ENCODE data around the gene DNTTIP2.
A peak's percentile ranks its signal among the peaks of the same experiment; 100 is the strongest.
"Not testable (repeated sequence)": the region's sequence is repeated elsewhere in the genome, so short reads cannot be mapped to it uniquely, and the experiment has no call there.

DNTTIP2 gene

GRCh38 chr1:93878889-93879586 lies at the start of gene DNTTIP2:
TSS of gene DNTTIP2 (minus strand) at chr1:93879206. CDS start at chr1:93879148, 58 bp downstream.
- peaks cover 43% of the 10 kb centered on the region for H3K36me3 Mint-ChIP-seq (ENCODE audit: insufficient read depth)

GRCh38 chr1:93925206-93925605 lies 46.2 kb upstream of the DNTTIP2 start:
- peaks cover 42% of the 10 kb centered on the region for H3K27me3 Mint-ChIP-seq
- H3K4me1 Mint-ChIP-seq = no peaks in the 10 kb centered on the region
- no peak overlapping the region for H3K4me3 Mint-ChIP-seq
- no peak overlapping the region for H3K27ac Mint-ChIP-seq (ENCODE audit: low read depth)
- no peak for DNase-seq (ENCODE audit: low spot score in 2 of 2)
- peaks cover 9% of the 10 kb centered on the region for H3K9me3 Mint-ChIP-seq
- ATAC-seq (replicated peaks; ENCODE audit: extremely low read depth, poor library complexity, severe bottlenecking) = no peak
- no peaks in the 10 kb centered on the region for H3K36me3 Mint-ChIP-seq (ENCODE audit: insufficient read depth)

More at GRCh38 chr1:93878889-93879586, at the start of gene DNTTIP2:
- Mint-ChIP-seq H3K27ac (ENCODE audit: low read depth) (peak within 1 kb of the TSS; percentile 100), H3K4me3 (peak within 1 kb of the TSS; percentile 96), H3K9me3 (no peaks in the 10 kb centered on the region), H3K4me1 (peaks cover 42% of the 10 kb centered on the region), H3K27me3 (no peaks in the 10 kb centered on the region)
- ATAC-seq (replicated peaks; ENCODE audit: extremely low read depth, poor library complexity, severe bottlenecking) (peak; percentile 91), DNase-seq (ENCODE audit: low spot score in 2 of 2) (peak; percentile 76 to 82)

GRCh38 chr1:93919780-93920179 lies 40.8 kb upstream of the DNTTIP2 start:
- Mint-ChIP-seq H3K27me3 (peaks cover 4% of the 10 kb centered on the region), H3K9me3 (no peaks in the 10 kb centered on the region), H3K4me1 (no peaks in the 10 kb centered on the region), H3K27ac (ENCODE audit: low read depth) (no peak overlapping the region), H3K4me3 (no peak overlapping the region), H3K36me3 (ENCODE audit: insufficient read depth) (peaks cover 1% of the 10 kb centered on the region)
- ATAC-seq (replicated peaks; ENCODE audit: extremely low read depth, poor library complexity, severe bottlenecking) (no peak), DNase-seq (ENCODE audit: low spot score in 2 of 2) (no peak)

- Mint-ChIP-seq H3K27me3 (no peaks in the 10 kb centered on the region), H3K27ac (ENCODE audit: low read depth) (no peak overlapping the region)
These were observed 38.3 kb upstream of the DNTTIP2 start for GRCh38 chr1:93917302-93917701.

GRCh38 chr1:93910880-93911279 lies 31.9 kb upstream of the DNTTIP2 start:
- not testable (repeated sequence) for ATAC-seq (replicated peaks; ENCODE audit: extremely low read depth, poor library complexity, severe bottlenecking); DNase-seq (ENCODE audit: low spot score in 2 of 2); H3K4me3 Mint-ChIP-seq; H3K27me3 Mint-ChIP-seq; H3K36me3 Mint-ChIP-seq (ENCODE audit: insufficient read depth); H3K9me3 Mint-ChIP-seq; H3K27ac Mint-ChIP-seq (ENCODE audit: low read depth)
- H3K4me1 Mint-ChIP-seq = peaks cover 27% of the 10 kb centered on the region

More at GRCh38 chr1:93917302-93917701, 38.3 kb upstream of the DNTTIP2 start:
- no peak overlapping the region for H3K4me3 Mint-ChIP-seq
- no peak for DNase-seq (ENCODE audit: low spot score in 2 of 2)
- peaks cover 1% of the 10 kb centered on the region for H3K36me3 Mint-ChIP-seq (ENCODE audit: insufficient read depth)
- ATAC-seq (replicated peaks; ENCODE audit: extremely low read depth, poor library complexity, severe bottlenecking) = no peak
- H3K9me3 Mint-ChIP-seq = no peaks in the 10 kb centered on the region
- H3K4me1 Mint-ChIP-seq = no peaks in the 10 kb centered on the region

- Mint-ChIP-seq H3K27ac (ENCODE audit: low read depth) (peak overlapping the region; percentile 84), H3K9me3 (no peaks in the 10 kb centered on the region), H3K4me1 (peaks cover 27% of the 10 kb centered on the region), H3K27me3 (no peaks in the 10 kb centered on the region), H3K36me3 (ENCODE audit: insufficient read depth) (peaks cover 7% of the 10 kb centered on the region), H3K4me3 (peak overlapping the region; percentile 81)
- no peak for ATAC-seq (replicated peaks; ENCODE audit: extremely low read depth, poor library complexity, severe bottlenecking)
- no peak for DNase-seq (ENCODE audit: low spot score in 2 of 2)
These were observed 31.3 kb upstream of the DNTTIP2 start for GRCh38 chr1:93910305-93910704.

GRCh38 chr1:93909146-93910050 lies 30.4 kb upstream of the DNTTIP2 start, which contains the start of gene GCLM:
TSS of gene GCLM (minus strand) at chr1:93909430. CDS start at chr1:93909163, 267 bp downstream.
- Mint-ChIP-seq H3K36me3 (ENCODE audit: insufficient read depth) (peaks cover 7% of the 10 kb centered on the region), H3K4me3 (peak within 1 kb of the TSS; percentile 81), H3K27me3 (no peaks in the 10 kb centered on the region), H3K4me1 (peaks cover 33% of the 10 kb centered on the region), H3K27ac (ENCODE audit: low read depth) (peak within 1 kb of the TSS; percentile 84), H3K9me3 (no peaks in the 10 kb centered on the region)
- ATAC-seq (replicated peaks; ENCODE audit: extremely low read depth, poor library complexity, severe bottlenecking) (peak; percentile 92), DNase-seq (ENCODE audit: low spot score in 2 of 2) (peak; percentile 83 to 85)

- Mint-ChIP-seq H3K27me3 (no peaks in the 10 kb centered on the region), H3K9me3 (no peaks in the 10 kb centered on the region), H3K4me3 (peak overlapping the region; percentile 81), H3K27ac (ENCODE audit: low read depth) (peak overlapping the region; percentile 47), H3K36me3 (ENCODE audit: insufficient read depth) (peaks cover 7% of the 10 kb centered on the region), H3K4me1 (peaks cover 41% of the 10 kb centered on the region)
- ATAC-seq (replicated peaks; ENCODE audit: extremely low read depth, poor library complexity, severe bottlenecking) (peak; percentile 60), DNase-seq (ENCODE audit: low spot score in 2 of 2) (peak; percentile 30 to 31)
These were observed 29.6 kb upstream of the DNTTIP2 start for GRCh38 chr1:93908394-93909145.

GRCh38 chr1:93907718-93908117 lies 28.7 kb upstream of the DNTTIP2 start:
- DNase-seq (ENCODE audit: low spot score in 2 of 2) = no peak
- Mint-ChIP-seq H3K27me3 (no peaks in the 10 kb centered on the region), H3K4me3 (peak overlapping the region; percentile 72), H3K27ac (ENCODE audit: low read depth) (no peak overlapping the region), H3K36me3 (ENCODE audit: insufficient read depth) (peaks cover 7% of the 10 kb centered on the region), H3K4me1 (peaks cover 41% of the 10 kb centered on the region), H3K9me3 (no peaks in the 10 kb centered on the region)
- no peak for ATAC-seq (replicated peaks; ENCODE audit: extremely low read depth, poor library complexity, severe bottlenecking)

- Mint-ChIP-seq H3K27ac (ENCODE audit: low read depth) (no peak overlapping the region), H3K9me3 (no peaks in the 10 kb centered on the region), H3K4me3 (no peak overlapping the region), H3K4me1 (peaks cover 41% of the 10 kb centered on the region), H3K27me3 (no peaks in the 10 kb centered on the region), H3K36me3 (ENCODE audit: insufficient read depth) (peaks cover 7% of the 10 kb centered on the region)
- DNase-seq (ENCODE audit: low spot score in 2 of 2) = no peak
- no peak for ATAC-seq (replicated peaks; ENCODE audit: extremely low read depth, poor library complexity, severe bottlenecking)
These were observed 27.5 kb upstream of the DNTTIP2 start for GRCh38 chr1:93906480-93906879.

GRCh38 chr1:93905734-93906133 lies 26.7 kb upstream of the DNTTIP2 start:
- H3K9me3 Mint-ChIP-seq = no peaks in the 10 kb centered on the region
- H3K27ac Mint-ChIP-seq (ENCODE audit: low read depth) = no peak overlapping the region
- peaks cover 41% of the 10 kb centered on the region for H3K4me1 Mint-ChIP-seq
- H3K27me3 Mint-ChIP-seq = no peaks in the 10 kb centered on the region
- H3K4me3 Mint-ChIP-seq = no peak overlapping the region
- H3K36me3 Mint-ChIP-seq (ENCODE audit: insufficient read depth) = peaks cover 11% of the 10 kb centered on the region
- ATAC-seq (replicated peaks; ENCODE audit: extremely low read depth, poor library complexity, severe bottlenecking) = no peak
- no peak for DNase-seq (ENCODE audit: low spot score in 2 of 2)

GRCh38 chr1:93905051-93905450 lies 26.0 kb upstream of the DNTTIP2 start:
- H3K27me3 Mint-ChIP-seq = no peaks in the 10 kb centered on the region
- H3K9me3 Mint-ChIP-seq = no peaks in the 10 kb centered on the region
- H3K4me3 Mint-ChIP-seq = no peak overlapping the region
- peaks cover 40% of the 10 kb centered on the region for H3K4me1 Mint-ChIP-seq
- DNase-seq (ENCODE audit: low spot score in 2 of 2) (no peak), ATAC-seq (replicated peaks; ENCODE audit: extremely low read depth, poor library complexity, severe bottlenecking) (no peak)
- peak overlapping the region; percentile 35 for H3K27ac Mint-ChIP-seq (ENCODE audit: low read depth)
- H3K36me3 Mint-ChIP-seq (ENCODE audit: insufficient read depth) = peaks cover 11% of the 10 kb centered on the region
